SK-N-MC (cell line): ENCODE measurements around the gene HSD3B7.

Experiments used
- DNase-seq: peaks from one replicate; pipeline ENCODE4 v3.0.0-alpha.2; 2011; ENCODE audit warnings: low read depth, low spot score
- H3K27ac ChIP-seq: fragments of 200-600 bp; sonication (generic); 2 replicates; pipeline ENCODE4 v1.5.1; 2016; ENCODE audit warnings: mixed run types
- H3K36me3 ChIP-seq: fragments of 200-600 bp; sonication (generic); 2 replicates; pipeline ENCODE4 v1.6.1; 2017; ENCODE audit warnings: antibody characterized with exemption, low read length, mixed read lengths; ENCODE audit not compliant: insufficient read depth
- H3K4me3 ChIP-seq: fragments of 200-600 bp; sonication (generic); 2 replicates; pipeline ENCODE4 v1.5.1; 2016
- H3K9ac ChIP-seq: fragments of 200-600 bp; sonication (generic); 2 replicates; pipeline ENCODE4 v1.8.0; 2017; ENCODE audit warnings: mixed run types, mixed read lengths; ENCODE audit not compliant: insufficient read length
- H3K9me3 ChIP-seq: fragments of 200-600 bp; sonication (generic); 2 replicates; pipeline ENCODE4 v1.6.1; 2017; ENCODE audit warnings: low read depth, mild to moderate bottlenecking, antibody characterized with exemption, low read length, moderate library complexity, mixed read lengths
- EZH2 ChIP-seq: fragments of 200-600 bp; sonication (generic); IDR thresholded peaks from one replicate; pipeline ENCODE4 v1.6.1; 2017; ENCODE audit warnings: antibody characterized with exemption
- FOXP2 ChIP-seq: optimal IDR thresholded peaks from 2 replicates; pipeline ENCODE3; 2011; ENCODE audit warnings: mild to moderate bottlenecking, moderate library complexity; ENCODE audit not compliant: insufficient read depth; ENCODE audit errors: extremely low read length, control extremely low read depth
- POLR2AphosphoS5 ChIP-seq: IDR thresholded peaks from 2 replicates; pipeline ENCODE4 v1.6.1; 2012; ENCODE audit warnings: mild to moderate bottlenecking, low read depth, low read length, borderline replicate concordance

HSD3B7 gene

GRCh38 chr16:30947859-30948666, 36.9 kb upstream of the HSD3B7 start:
- no peaks in the 10 kb centered on the region for H3K9me3 ChIP-seq
- no peak overlapping the region for H3K9ac ChIP-seq
- TF ChIP-seq FOXP2 (no peak), EZH2 (no peak), POLR2AphosphoS5 (no peak; the same call in 1 of the 2 replicates)
- peaks cover 11% of the 10 kb centered on the region for H3K36me3 ChIP-seq
- no peak overlapping the region for H3K27ac ChIP-seq
- peak overlapping the region; percentile 88 for H3K4me3 ChIP-seq
- peak; percentile 83 for DNase-seq

GRCh38 chr16:30948667-30949649, 36.0 kb upstream of the HSD3B7 start, which contains the start of gene ORAI3:
ORAI3 (plus strand) TSS chr16:30949068; CDS start chr16:30949290, 222 bp downstream.
- no peak within 1 kb of the TSS for H3K27ac ChIP-seq
- H3K9me3 ChIP-seq, result no peaks in the 10 kb centered on the region
- DNase-seq, result no peak
- peak within 1 kb of the TSS; percentile 88 for H3K4me3 ChIP-seq
- TF ChIP-seq FOXP2, result no peak
- TF ChIP-seq POLR2AphosphoS5, result peak; percentile 58; the same call in 1 of the 2 replicates
- H3K36me3 ChIP-seq, result peaks cover 7% of the 10 kb centered on the region
- H3K9ac ChIP-seq, result peak within 1 kb of the TSS; percentile 73

- DNase-seq, result no peak
- Histone ChIP-seq H3K9ac (peak overlapping the region; percentile 73), H3K4me3 (peak overlapping the region; percentile 88), H3K27ac (no peak overlapping the region), H3K36me3 (no peaks in the 10 kb centered on the region; the same call in 1 of the 2 replicates), H3K9me3 (no peaks in the 10 kb centered on the region)
- TF ChIP-seq FOXP2, result no peak
- TF ChIP-seq POLR2AphosphoS5, result no peak
- no peak for TF ChIP-seq EZH2
Measured at GRCh38 chr16:30949650-30950515, 35.1 kb upstream of the HSD3B7 start.

GRCh38 chr16:30950516-30951065, 34.4 kb upstream of the HSD3B7 start:
- Histone ChIP-seq H3K36me3 (no peaks in the 10 kb centered on the region; the same call in 1 of the 2 replicates), H3K27ac (no peak overlapping the region), H3K9ac (no peak overlapping the region), H3K9me3 (no peaks in the 10 kb centered on the region), H3K4me3 (no peak overlapping the region)
- TF ChIP-seq FOXP2 (no peak), POLR2AphosphoS5 (no peak), EZH2 (no peak)
- DNase-seq, result no peak

- DNase-seq, result no peak
- no peak for TF ChIP-seq POLR2AphosphoS5
- no peak for TF ChIP-seq EZH2
- no peak for TF ChIP-seq FOXP2
- Histone ChIP-seq H3K9me3 (no peaks in the 10 kb centered on the region), H3K9ac (no peak overlapping the region), H3K36me3 (no peaks in the 10 kb centered on the region; the same call in 1 of the 2 replicates), H3K4me3 (no peak overlapping the region), H3K27ac (no peak overlapping the region)
Measured at GRCh38 chr16:30951193-30951592, 33.8 kb upstream of the HSD3B7 start.

GRCh38 chr16:30951750-30952149, 33.3 kb upstream of the HSD3B7 start:
- no peak for DNase-seq
- H3K9me3 ChIP-seq, result no peaks in the 10 kb centered on the region

GRCh38 chr16:30953111-30953510, 31.9 kb upstream of the HSD3B7 start:
- Histone ChIP-seq H3K36me3 (no peaks in the 10 kb centered on the region), H3K4me3 (no peak overlapping the region), H3K9ac (no peak overlapping the region), H3K27ac (no peak overlapping the region), H3K9me3 (no peaks in the 10 kb centered on the region)
- TF ChIP-seq FOXP2, result no peak
- no peak for TF ChIP-seq POLR2AphosphoS5
- TF ChIP-seq EZH2, result no peak
- DNase-seq, result no peak

More at GRCh38 chr16:30951750-30952149, 33.3 kb upstream of the HSD3B7 start:
- Histone ChIP-seq H3K36me3 (no peaks in the 10 kb centered on the region; the same call in 1 of the 2 replicates), H3K9ac (no peak overlapping the region), H3K4me3 (no peak overlapping the region), H3K27ac (no peak overlapping the region)
- TF ChIP-seq POLR2AphosphoS5, result no peak
- no peak for TF ChIP-seq EZH2
- TF ChIP-seq FOXP2, result no peak
